Right lobe of liver (tissue), 6 donors: ENCODE data around the gene FSTL4. TPM values are rescaled to one million over a fixed set of nuclear protein-coding genes. Genes with fewer than 3 reads are reported as not detected.

Experiments
- ATAC-seq, 4 donors: fragments of 200-7000 bp; cut with Tn5 transposase; one replicate each; pipeline ENCODE4 v1.9.1; 2020; ENCODE audit warnings: mild to moderate bottlenecking in 4 of 4, moderate library complexity in 4 of 4
- DNase-seq, 3 donors: peaks; one replicate each; pipeline ENCODE4 v3.0.0-alpha.2; 2020
- H3K27ac ChIP-seq, 3 donors: fragments of 200-600 bp; one replicate each; pipeline ENCODE4 v1.8.0; 2022
- H3K27me3 ChIP-seq, 2 donors: fragments of 200-600 bp; one replicate each; pipeline ENCODE4 v1.8.0; 2022
- H3K36me3 ChIP-seq, 4 donors: fragments of 200-600 bp; sonication (generic) in 1 of 4; one replicate each; pipeline versions ENCODE4 v1.5.1 to v1.8.0; 2017 to 2022; ENCODE audit warnings: control low read depth in 1 of 4
- H3K4me1 ChIP-seq, 4 donors: fragments of 200-600 bp; sonication (generic) in 1 of 4; one replicate each; pipeline versions ENCODE4 v1.5.1 to v1.8.0; 2017 to 2022; ENCODE audit warnings: control low read depth in 1 of 4
- H3K4me3 ChIP-seq, 3 donors: fragments of 200-600 bp; one replicate each; pipeline ENCODE4 v1.8.0; 2022
- H3K9me3 ChIP-seq, 4 donors: fragments of 200-600 bp; sonication (generic) in 1 of 4; one replicate each; pipeline versions ENCODE4 v1.5.1 to v1.8.0; 2017 to 2022; ENCODE audit warnings: control low read depth in 1 of 4
- POLR2A ChIP-seq: fragments of 450-650 bp; IDR thresholded peaks from one replicate; pipeline ENCODE4 v1.6.1; 2017; ENCODE audit warnings: antibody characterized with exemption, mild to moderate bottlenecking
- WGBS: methylation state at CpG from one replicate; pipeline ENCODE4 v1.1.6; 2018; ENCODE audit warnings: low coverage, low lambda C conversion rate; ENCODE audit not compliant: insufficient coverage; ENCODE audit errors: missing lambda C conversion rate; 5-methylcytosine and 5-hydroxymethylcytosine counted together
- intact Hi-C, 2 donors: fragments of 100-400 bp; cut with DNase I; formaldehyde crosslinking; loops; one replicate each; pipeline versions ENCODE4 v1.11.2 to v1.14.1; 2022
- total RNA-seq, 6 experiments: library from RNA; depleted of rRNA in 2 of 6; stranded (reverse); fragments of >200 nt in 2 of 6; fragmentation: NEBNext Ultra II Directional in 3 of 6; extraction: Animal tissue kit (Norgen Biotek cat#: 25700) in 3 of 6; gene quantifications; one replicate each; pipeline versions ENCODE4 v1.1.0 to v1.2.4, GENCODE V29; 2016 to 2023
- TF ChIP-seq, protein P1 (sequence below), 4 donors: fragments of 200-600 bp in 3 of 4; fragments of 450-650 bp in 1 of 4; IDR thresholded peaks; one replicate each; pipeline versions ENCODE4 v1.5.1 to v1.8.0; 2016 to 2022; ENCODE audit warnings: antibody characterized with exemption in 4 of 4, mild to moderate bottlenecking in 2 of 4
- donor health status: DM: no; HTN: yes; CAD: no.
- donor health status: DM: no; HTN: no; CAD: no.
- donor health status: DM: no; HTN: no; CAD: no.
- donor health status: DM: no; HTN: yes; CAD: no.
- donor health status: DM: no; HTN: yes; CAD: no.

Gene FSTL4
- total RNA-seq, 6 experiments from 2014 or later: 0.62 to 1.3 (median 0.80) TPM; not detected in 3

DNA sequence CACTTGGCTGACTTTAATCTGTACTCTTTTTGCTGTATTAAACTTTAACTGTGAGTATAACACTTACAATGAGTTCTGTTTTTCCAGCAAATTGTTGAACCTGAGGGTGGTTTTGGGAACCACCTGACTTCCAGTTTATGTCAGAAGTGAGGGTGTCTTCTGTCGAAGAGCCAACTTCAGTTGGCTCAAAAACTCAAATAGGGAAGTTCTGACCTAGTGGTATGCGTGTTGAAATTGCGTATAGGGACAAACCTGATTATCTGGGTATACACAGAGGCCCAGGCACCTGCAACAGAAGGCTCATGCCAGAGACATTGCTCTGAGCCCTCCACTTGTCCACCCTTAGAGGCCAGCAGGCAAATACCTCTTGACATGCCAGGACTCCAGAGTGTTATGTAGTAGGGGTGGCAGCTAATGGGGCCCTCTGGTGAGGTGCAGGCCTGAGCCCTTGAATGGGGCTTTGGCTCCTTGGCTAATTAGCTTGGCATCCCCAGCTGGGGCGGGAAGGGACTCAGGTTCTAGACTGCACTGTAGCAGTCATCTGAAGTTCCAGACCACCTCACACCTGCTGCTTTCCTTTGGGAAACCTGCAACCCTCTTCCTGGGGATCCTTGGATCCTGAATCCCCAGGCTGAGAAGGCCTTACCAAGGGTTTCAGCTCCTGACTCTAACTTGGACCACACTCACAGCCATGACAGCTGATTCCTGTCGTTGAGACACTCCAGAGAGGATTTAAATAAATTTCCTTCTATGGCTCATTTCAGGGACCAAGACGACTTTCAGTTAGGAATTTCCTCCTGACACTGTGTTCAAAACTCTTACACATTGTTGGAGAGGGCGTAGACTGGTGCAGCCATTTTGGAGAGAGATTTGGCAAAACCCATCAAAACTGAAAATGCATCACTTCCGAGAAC, 370.9 kb downstream of the FSTL4 start:
- no peaks in the 10 kb centered on the region for H3K27me3 ChIP-seq
- TF ChIP-seq POLR2A: no peak
- TF ChIP-seq, protein P1, sequence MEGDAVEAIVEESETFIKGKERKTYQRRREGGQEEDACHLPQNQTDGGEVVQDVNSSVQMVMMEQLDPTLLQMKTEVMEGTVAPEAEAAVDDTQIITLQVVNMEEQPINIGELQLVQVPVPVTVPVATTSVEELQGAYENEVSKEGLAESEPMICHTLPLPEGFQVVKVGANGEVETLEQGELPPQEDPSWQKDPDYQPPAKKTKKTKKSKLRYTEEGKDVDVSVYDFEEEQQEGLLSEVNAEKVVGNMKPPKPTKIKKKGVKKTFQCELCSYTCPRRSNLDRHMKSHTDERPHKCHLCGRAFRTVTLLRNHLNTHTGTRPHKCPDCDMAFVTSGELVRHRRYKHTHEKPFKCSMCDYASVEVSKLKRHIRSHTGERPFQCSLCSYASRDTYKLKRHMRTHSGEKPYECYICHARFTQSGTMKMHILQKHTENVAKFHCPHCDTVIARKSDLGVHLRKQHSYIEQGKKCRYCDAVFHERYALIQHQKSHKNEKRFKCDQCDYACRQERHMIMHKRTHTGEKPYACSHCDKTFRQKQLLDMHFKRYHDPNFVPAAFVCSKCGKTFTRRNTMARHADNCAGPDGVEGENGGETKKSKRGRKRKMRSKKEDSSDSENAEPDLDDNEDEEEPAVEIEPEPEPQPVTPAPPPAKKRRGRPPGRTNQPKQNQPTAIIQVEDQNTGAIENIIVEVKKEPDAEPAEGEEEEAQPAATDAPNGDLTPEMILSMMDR (IDR thresholded peaks at IDR 0.05): no peak
- 68% methylated on average over 6 of the region's 8 CpGs for WGBS
- DNase-seq: no peak
- H3K27ac ChIP-seq: peak overlapping the region in 1 of 3 donors; percentile 3
- H3K4me3 ChIP-seq: no peak overlapping the region
- no peaks in the 10 kb centered on the region for H3K9me3 ChIP-seq
- intact Hi-C loops: loop anchor here in 1 of 2 donors (10.0 kb wide), 1 partner anchor 127 kb away; no protein-coding TSS in a partner anchor
- H3K4me1 ChIP-seq: no peaks in the 10 kb centered on the region
- H3K36me3 ChIP-seq: no peaks in the 10 kb centered on the region
- ATAC-seq: no peak

DNA sequence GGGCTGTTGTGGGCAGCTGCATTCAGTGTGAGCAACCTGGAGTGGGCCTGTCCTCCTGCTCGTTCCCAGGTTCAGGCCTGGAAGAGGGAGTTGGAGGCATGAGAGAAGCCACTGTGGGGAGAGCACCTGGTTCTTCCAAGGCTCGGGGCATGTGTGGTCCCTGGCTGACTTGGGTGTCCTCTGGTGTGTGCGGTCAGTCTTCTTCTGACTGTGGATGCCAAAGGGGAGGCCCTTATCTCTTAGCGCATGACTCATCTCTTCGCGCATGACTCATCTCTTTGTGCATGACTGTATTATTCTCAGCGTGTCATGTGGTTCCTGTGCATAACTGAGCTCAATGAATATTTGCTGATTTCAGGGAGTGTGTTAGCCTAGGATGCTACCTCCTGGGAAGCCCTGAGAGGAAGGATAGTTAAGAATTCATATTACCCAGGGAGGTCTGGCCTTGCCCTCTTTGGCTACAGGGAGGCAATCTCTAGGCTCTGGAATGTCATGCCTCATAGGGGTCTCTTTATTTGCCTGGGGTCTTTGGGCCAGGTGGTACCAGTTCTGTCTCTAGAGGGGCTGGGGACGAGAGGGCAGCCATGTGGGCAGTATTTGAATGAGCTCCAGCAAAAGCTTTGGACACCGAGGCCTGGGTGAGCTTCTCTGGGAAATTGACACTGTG, 371.8 kb downstream of the FSTL4 start:
- Histone ChIP-seq H3K4me3 (no peak overlapping the region), H3K27ac (peak overlapping the region in 1 of 3 donors; percentile 3), H3K4me1 (no peaks in the 10 kb centered on the region), H3K27me3 (no peaks in the 10 kb centered on the region), H3K9me3 (no peaks in the 10 kb centered on the region), H3K36me3 (no peaks in the 10 kb centered on the region)
- DNase-seq: no peak
- TF ChIP-seq POLR2A: no peak
- TF ChIP-seq, protein P1 (IDR thresholded peaks at IDR 0.05): no peak
- intact Hi-C loops: loop anchor here in 1 of 2 donors (10.0 kb wide), 1 partner anchor 126 kb away; no protein-coding TSS in a partner anchor
- ATAC-seq: peak; percentile 68 to 91 (median 83)
- 69% methylated on average over 5 of the region's 9 CpGs for WGBS

DNA sequence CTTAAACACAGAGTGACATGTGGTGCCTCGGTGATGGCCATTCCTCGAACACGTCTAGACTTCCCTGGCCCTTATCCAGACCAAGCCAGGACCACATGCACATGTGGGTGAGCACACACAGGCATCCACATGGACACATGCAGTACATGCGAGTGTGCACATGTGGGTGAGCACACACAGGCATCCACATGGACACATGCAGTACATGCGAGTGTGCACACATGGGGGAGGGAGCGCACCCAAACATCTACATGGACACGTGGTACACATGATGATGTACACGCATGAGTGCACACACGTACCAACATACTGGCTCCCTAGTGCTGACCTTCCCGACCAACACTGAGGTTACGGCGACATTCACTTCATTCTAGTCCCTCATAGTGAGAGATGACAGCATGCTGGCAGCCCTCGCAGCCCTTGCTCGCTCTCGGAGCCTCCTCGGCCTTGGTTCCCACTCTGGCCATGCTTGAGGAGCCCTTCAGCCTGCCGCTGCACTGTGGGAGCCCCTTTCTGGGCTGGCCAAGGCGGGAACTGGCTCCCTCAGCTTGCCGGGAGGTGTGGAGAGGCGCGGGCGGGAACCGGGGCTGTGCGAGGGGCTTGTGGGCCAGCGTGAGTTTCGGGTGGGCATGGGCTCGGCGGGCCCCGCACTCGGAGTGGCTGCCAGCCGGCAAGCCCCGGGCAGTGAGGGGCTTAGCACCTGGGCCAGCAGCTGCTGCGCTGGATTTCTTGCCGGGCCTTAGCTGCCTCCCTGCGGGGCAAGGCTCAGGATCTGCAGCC, 373.7 kb downstream of the FSTL4 start:
- Histone ChIP-seq H3K4me3 (no peak overlapping the region), H3K4me1 (no peaks in the 10 kb centered on the region), H3K36me3 (no peaks in the 10 kb centered on the region), H3K27me3 (no peaks in the 10 kb centered on the region), H3K27ac (no peak overlapping the region), H3K9me3 (no peaks in the 10 kb centered on the region)
- DNase-seq (no peak), ATAC-seq (no peak)
- 90% methylated on average over 11 of the region's 35 CpGs for WGBS
- TF ChIP-seq POLR2A: no peak
- TF ChIP-seq, protein P1 (IDR thresholded peaks at IDR 0.05): no peak
- intact Hi-C loops: no loop called here

DNA sequence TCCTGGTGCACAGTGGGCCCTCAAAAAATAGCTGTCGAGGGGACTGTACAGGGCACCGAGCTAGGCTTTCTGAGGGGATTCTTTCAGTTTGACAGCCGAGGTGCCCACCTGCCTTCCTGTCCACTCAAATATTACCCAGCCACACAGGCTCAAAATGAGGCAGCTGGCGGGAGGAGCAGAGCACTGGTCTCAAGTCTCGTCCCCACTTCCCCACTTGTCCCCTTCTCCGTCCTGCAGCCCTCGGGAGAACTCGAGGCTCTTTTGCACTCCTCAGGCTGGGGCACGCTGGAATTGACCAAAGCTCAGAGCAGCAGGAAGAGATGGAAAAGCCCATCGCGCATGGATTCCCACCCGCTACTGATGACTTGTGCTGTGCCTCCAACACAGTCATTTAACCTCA, 375.4 kb downstream of the FSTL4 start:
- intact Hi-C loops: no loop called here
- Histone ChIP-seq H3K9me3 (no peaks in the 10 kb centered on the region), H3K36me3 (no peaks in the 10 kb centered on the region), H3K27me3 (no peaks in the 10 kb centered on the region), H3K27ac (no peak overlapping the region), H3K4me1 (peaks cover 0 to 11% (median 0%) of the 10 kb centered on the region in 4 donors), H3K4me3 (no peak overlapping the region)
- 68% methylated on average over 8 of the region's 12 CpGs for WGBS
- DNase-seq (no peak), ATAC-seq (no peak)
- no peak for TF ChIP-seq POLR2A
- TF ChIP-seq, protein P1 (IDR thresholded peaks at IDR 0.05): no peak
